GM12878 (cell line): ENCODE results near the gene MYH6. TPM values are rescaled to one million over a fixed set of nuclear protein-coding genes. Genes with fewer than 3 reads are reported as not detected.

Experiments
- ATAC-seq: fragments of 200-7000 bp; cut with Tn5 transposase; 3 replicates; pipeline ENCODE4 v1.9.1; 2020; ENCODE audit warnings: mild to moderate bottlenecking, moderate library complexity
- BruUV-seq: library from RNA; stranded (reverse); fragments of 400-500 nt; replicated peaks from 2 replicates; lab custom pipeline; 2021; lab: Mats Ljungman, UMichigan
- CTCF ChIA-PET: fragments of 300-600 bp; sonication (Branson Sonifier 250); formaldehyde crosslinking; extraction: SDS; loops from one replicate; lab custom pipeline; 2021; ENCODE audit warnings: inconsistent platforms; lab: Yijun Ruan, JAX
- POLR2A ChIA-PET: fragments of 350-600 bp; formaldehyde crosslinking; extraction: SDS; loops from one replicate; lab custom pipeline; 2021; ENCODE audit warnings: inconsistent platforms; lab: Charles Lee
- RAD21 ChIA-PET: fragments of 300-600 bp; sonication (Branson Sonifier 250); formaldehyde crosslinking; loops from one replicate; lab custom pipeline; 2023; ENCODE audit warnings: antibody characterized with exemption; ENCODE audit not compliant: unreplicated experiment; lab: Charles Lee
- SMC1A ChIA-PET: fragments of 300-600 bp; sonication (Branson Sonifier 250); formaldehyde crosslinking; loops from one replicate; lab custom pipeline; 2023; ENCODE audit not compliant: unreplicated experiment, uncharacterized antibody; lab: Charles Lee
- DNase-seq: peaks from one replicate; pipeline ENCODE4 v3.0.0-alpha.2; 2011; ENCODE audit warnings: low read depth, low spot score
- FAIRE-seq: peaks from 3 replicates; lab custom pipeline; 2011; peaks lifted over from hg19 to GRCh38; lab: Jason Lieb, UNC
- H2AFZ ChIP-seq: 2 replicates; pipeline ENCODE4 v1.6.0; 2011; ENCODE audit warnings: low read depth, low read length, control low read depth; ENCODE audit not compliant: control insufficient read depth
- H3K27ac ChIP-seq: 2 replicates; pipeline ENCODE4 v1.5.1; 2011; ENCODE audit warnings: control low read depth; ENCODE audit not compliant: control insufficient read depth, insufficient read depth
- H3K27me3 ChIP-seq, 2 experiments: replicated peaks in 1 of 2; 2 replicates each; pipeline versions ENCODE4 v1.6.0 to v1.6.1; 2011; ENCODE audit warnings: low read length in 1 of 2; ENCODE audit not compliant: control insufficient read depth in 2 of 2, insufficient read depth in 2 of 2
- H3K36me3 ChIP-seq, 2 experiments: 2 replicates each; pipeline ENCODE4 v1.5.1; 2011; ENCODE audit warnings: low read length in 1 of 2; ENCODE audit not compliant: control insufficient read depth in 2 of 2, insufficient read depth in 2 of 2
- H3K4me1 ChIP-seq: 2 replicates; pipeline ENCODE4 v1.6.1; 2011; ENCODE audit warnings: mild to moderate bottlenecking, low read length, moderate library complexity, mixed read lengths; ENCODE audit not compliant: control insufficient read depth, insufficient read depth
- H3K4me2 ChIP-seq: 2 replicates; pipeline ENCODE4 v1.6.0; 2011; ENCODE audit warnings: control low read depth; ENCODE audit not compliant: control insufficient read depth, insufficient read depth
- H3K4me3 ChIP-seq: fragments of 200-600 bp; sonication (generic); 2 replicates; pipeline ENCODE4 v1.5.1; 2016
- H3K79me2 ChIP-seq: 2 replicates; pipeline ENCODE4 v1.6.0; 2011; ENCODE audit warnings: low read length; ENCODE audit not compliant: control insufficient read depth, insufficient read depth
- H3K9ac ChIP-seq: 2 replicates; pipeline ENCODE4 v1.8.0; 2011; ENCODE audit warnings: low read length, control low read depth, mixed read lengths; ENCODE audit not compliant: control insufficient read depth, insufficient read depth
- H3K9me3 ChIP-seq: replicated peaks from 3 replicates; pipeline ENCODE4 v1.5.1; 2011; ENCODE audit warnings: mild to moderate bottlenecking, low read length; ENCODE audit not compliant: control insufficient read depth, insufficient read depth
- H4K20me1 ChIP-seq: 2 replicates; pipeline ENCODE4 v1.6.0; 2011; ENCODE audit not compliant: control insufficient read depth, insufficient read depth
- CEBPB ChIP-seq, 2 experiments: fragments of 150-350 bp in 1 of 2; IDR thresholded peaks; 2 replicates each; pipeline ENCODE4 v1.6.1; 2012 to 2014; ENCODE audit warnings: low read depth in 2 of 2, low read length in 2 of 2, borderline replicate concordance in 1 of 2, inconsistent platforms in 1 of 2
- CREM ChIP-seq: IDR thresholded peaks from 2 replicates; pipeline ENCODE4 v1.6.1; 2014; ENCODE audit warnings: antibody characterized with exemption, low read depth
- GATAD2B ChIP-seq: fragments of 450-650 bp; conservative IDR thresholded peaks from 2 replicates; pipeline ENCODE4 v1.6.1; 2017; ENCODE audit warnings: low read depth, mild to moderate bottlenecking, moderate library complexity
- KDM1A ChIP-seq: fragments of 200-600 bp; sonication (generic); IDR thresholded peaks from 2 replicates; pipeline ENCODE4 v1.6.1; 2016; ENCODE audit warnings: borderline replicate concordance
- NFXL1 ChIP-seq: fragments of 450-650 bp; IDR thresholded peaks from 2 replicates; pipeline ENCODE4 v1.6.1; 2017; ENCODE audit warnings: antibody characterized with exemption, mild to moderate bottlenecking, borderline replicate concordance
- NRF1 ChIP-seq: conservative IDR thresholded peaks from 2 replicates; pipeline ENCODE4 v1.6.1; 2011; ENCODE audit warnings: mild to moderate bottlenecking, low read depth, low read length, improper control_type of control experiment
- PAX5 ChIP-seq: IDR thresholded peaks from 2 replicates; pipeline ENCODE4 v1.6.1; 2011; ENCODE audit warnings: low read depth, low read length, borderline replicate concordance
- SUZ12 ChIP-seq: fragments of 200-600 bp; sonication (generic); IDR thresholded peaks from one replicate; pipeline ENCODE4 v1.6.1; 2018; ENCODE audit warnings: antibody characterized with exemption, mild to moderate bottlenecking; ENCODE audit not compliant: unreplicated experiment
- TAF1 ChIP-seq: IDR thresholded peaks from 2 replicates; pipeline ENCODE4 v1.6.1; 2011; ENCODE audit warnings: mild to moderate bottlenecking, low read depth, low read length, borderline replicate concordance
- WRNIP1 ChIP-seq: IDR thresholded peaks from 2 replicates; pipeline ENCODE4 v1.6.1; 2011; ENCODE audit warnings: low read depth, low read length, improper control_type of control experiment, borderline replicate concordance
- YY1 ChIP-seq: IDR thresholded peaks from 2 replicates; pipeline ENCODE4 v1.6.1; 2011; ENCODE audit warnings: low read depth, mild to moderate bottlenecking, low read length
- ZBED1 ChIP-seq: IDR thresholded peaks from 2 replicates; pipeline ENCODE4 v1.6.1; 2016; ENCODE audit warnings: borderline replicate concordance
- WGBS: methylation state at CpG from one replicate; pipeline ENCODE4 v1.1.6; 2016; ENCODE audit warnings: low lambda C conversion rate; ENCODE audit not compliant: insufficient replicate concordance, insufficient coverage; ENCODE audit errors: missing lambda C conversion rate; 5-methylcytosine and 5-hydroxymethylcytosine counted together
- in situ Hi-C: fragments of 300-500 bp; cut with MboI; formaldehyde crosslinking; loops from 9 replicates; pipeline ENCODE4 v1.14.3; 2018; ENCODE audit warnings: mixed read lengths
- intact Hi-C: fragments of 100-400 bp; cut with micrococcal nuclease; formaldehyde crosslinking; loops from one replicate; pipeline ENCODE4 v1.14.2; 2022; ENCODE audit not compliant: unreplicated experiment
- polyA plus RNA-seq, 11 experiments: library from polyadenylated mRNA; depleted of rRNA in 4 of 11; unstranded in 6 of 11; stranded (reverse) in 5 of 11; fragments of >200 nt; fragmentation: Nextera tagmentation in 4 of 11; fragmentation: Illumina TruSeq in 1 of 11; extraction: Ambion mirVana in 4 of 11; extraction: Trizol in 1 of 11; gene quantifications; 1 replicate in 1 of 11; 2 replicates in 10 of 11; pipeline versions ENCODE4 v1.2.1 to v1.2.3, GENCODE V29; 2011 to 2016; ENCODE audit warnings: inconsistent platforms in 2 of 11, missing spikeins in 2 of 11, low read depth in 1 of 11
- total RNA-seq, 4 experiments: library from RNA; depleted of rRNA in 3 of 4; stranded (reverse); fragments of >200 nt in 3 of 4; fragmentation: Illumina TruSeq in 1 of 4; extraction: Trizol in 1 of 4; gene quantifications; 2 replicates each; pipeline versions ENCODE4 v1.2.1 to v1.2.3, GENCODE V29; 2013 to 2021
- TF ChIP-seq, protein P1 (sequence below): fragments of 450-650 bp; formaldehyde crosslinking; IDR thresholded peaks from 2 replicates; pipeline ENCODE4 v1.4.0; 2020; ENCODE audit warnings: mild to moderate bottlenecking, moderate library complexity
- TF ChIP-seq, protein P2 (sequence below): fragments of 150-350 bp; IDR thresholded peaks from 2 replicates; pipeline ENCODE4 v1.6.1; 2014; ENCODE audit warnings: mild to moderate bottlenecking, low read depth, low read length

Gene MYH6
- total and polyA plus RNA-seq, 10 of the 15 experiments (the other 5 are each of a cell fraction or from before 2014, with no cell fraction given), result 0.01 to 0.84 (median 0.05) TPM; not detected in 7

DNA sequence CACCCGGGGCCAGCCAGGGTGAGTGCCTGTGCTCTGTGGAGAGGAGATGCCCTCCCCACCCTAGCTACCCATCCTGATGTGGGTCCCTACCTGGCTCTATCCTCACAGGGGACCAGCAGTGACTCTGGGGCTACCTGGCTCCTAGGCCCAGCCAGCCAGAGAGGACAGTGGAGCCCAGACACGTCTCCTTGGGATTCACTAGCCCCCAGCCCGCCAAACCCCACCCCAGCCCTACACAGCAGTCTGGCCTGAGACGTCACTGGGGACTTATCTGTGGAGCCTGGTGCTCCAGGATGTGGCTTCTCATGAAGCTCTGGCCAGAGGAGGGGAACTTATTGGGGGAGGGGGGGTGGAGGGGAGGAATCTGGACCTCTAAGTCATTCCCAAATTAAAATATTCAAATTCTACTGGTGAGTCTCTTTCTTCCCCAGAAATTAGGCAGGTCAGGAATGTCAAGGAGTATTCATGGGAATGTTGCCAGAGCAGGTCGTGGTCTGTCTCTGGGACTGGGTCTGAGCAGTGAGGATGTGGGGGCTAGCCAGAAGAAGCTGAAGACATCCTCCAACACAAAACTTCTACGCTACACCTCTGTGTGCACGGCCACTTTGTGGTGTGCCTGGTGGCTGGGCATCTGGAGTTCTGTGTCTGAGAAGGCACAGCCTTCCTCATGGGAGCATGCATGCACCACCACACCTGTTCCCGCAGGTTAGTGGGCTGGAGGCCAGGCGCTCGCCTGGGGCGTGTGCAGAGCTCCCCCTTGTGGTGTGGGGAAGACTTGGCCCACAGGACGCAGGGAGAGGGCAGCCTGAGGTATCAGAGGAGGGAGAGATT is 28.5 kb downstream of the MYH6 start:
- ChIA-PET POLR2A (interaction anchor here (0.6 kb wide), 1 partner anchor 172 kb away, joined by 3 read pairs; no protein-coding TSS in a partner anchor), SMC1A (interaction anchor here (0.9 to 2.1 kb wide), 9 partner anchors 53 to 303 kb away, joined by 3 to 14 read pairs (median 4); partner anchors contain the start of genes HOMEZ and PABPN1), RAD21 (interaction anchor here (0.7 to 2.3 kb wide), 11 partner anchors 51 to 393 kb away, joined by 3 to 9 read pairs (median 5); partner anchors contain the start of gene PABPN1), CTCF (interaction anchor here (0.6 to 5.7 kb wide), 31 partner anchors 9 to 322 kb away, joined by 3 to 52 read pairs (median 4); partner anchors contain the start of genes C14orf119 and CEBPE)
- no TSS peak for BruUV-seq
- H3K9ac ChIP-seq, result no peak overlapping the region
- H3K9me3 ChIP-seq, result no peaks in the 10 kb centered on the region
- no peaks in the 10 kb centered on the region for H3K79me2 ChIP-seq
- intact Hi-C loops (loop anchor here (1.0 to 2.0 kb wide), 3 partner anchors 51 to 259 kb away; no protein-coding TSS in a partner anchor), in situ Hi-C loops (loop anchor here (5.0 kb wide), 1 partner anchor 117 kb away; no protein-coding TSS in a partner anchor)
- FAIRE-seq (peak; percentile 86), ATAC-seq (peak; percentile 96), DNase-seq (peak; percentile 3)
- no peaks in the 10 kb centered on the region for H3K36me3 ChIP-seq
- no peak overlapping the region for H3K27ac ChIP-seq
- no peaks in the 10 kb centered on the region for H3K4me1 ChIP-seq
- H3K4me3 ChIP-seq, result no peak overlapping the region
- no peaks in the 10 kb centered on the region for H4K20me1 ChIP-seq
- H3K4me2 ChIP-seq, result no peak overlapping the region
- 21% methylated on average over 11 of the region's 12 CpGs for WGBS
- no peaks in the 10 kb centered on the region; a peak in 1 of 4 replicates for H3K27me3 ChIP-seq
- H2AFZ ChIP-seq, result no peak overlapping the region
- no peak for TF ChIP-seq ZBED1
- TF ChIP-seq GATAD2B, result 0 out of 2 replicates have a peak, but pooled peaks have one; percentile 27
- TF ChIP-seq NRF1, result no peak
- TF ChIP-seq CREM, result no peak
- TF ChIP-seq TAF1, result no peak
- no peak for TF ChIP-seq KDM1A
- TF ChIP-seq SUZ12, result no peak
- no peak for TF ChIP-seq WRNIP1
- no peak for TF ChIP-seq NFXL1
- TF ChIP-seq, protein P1, sequence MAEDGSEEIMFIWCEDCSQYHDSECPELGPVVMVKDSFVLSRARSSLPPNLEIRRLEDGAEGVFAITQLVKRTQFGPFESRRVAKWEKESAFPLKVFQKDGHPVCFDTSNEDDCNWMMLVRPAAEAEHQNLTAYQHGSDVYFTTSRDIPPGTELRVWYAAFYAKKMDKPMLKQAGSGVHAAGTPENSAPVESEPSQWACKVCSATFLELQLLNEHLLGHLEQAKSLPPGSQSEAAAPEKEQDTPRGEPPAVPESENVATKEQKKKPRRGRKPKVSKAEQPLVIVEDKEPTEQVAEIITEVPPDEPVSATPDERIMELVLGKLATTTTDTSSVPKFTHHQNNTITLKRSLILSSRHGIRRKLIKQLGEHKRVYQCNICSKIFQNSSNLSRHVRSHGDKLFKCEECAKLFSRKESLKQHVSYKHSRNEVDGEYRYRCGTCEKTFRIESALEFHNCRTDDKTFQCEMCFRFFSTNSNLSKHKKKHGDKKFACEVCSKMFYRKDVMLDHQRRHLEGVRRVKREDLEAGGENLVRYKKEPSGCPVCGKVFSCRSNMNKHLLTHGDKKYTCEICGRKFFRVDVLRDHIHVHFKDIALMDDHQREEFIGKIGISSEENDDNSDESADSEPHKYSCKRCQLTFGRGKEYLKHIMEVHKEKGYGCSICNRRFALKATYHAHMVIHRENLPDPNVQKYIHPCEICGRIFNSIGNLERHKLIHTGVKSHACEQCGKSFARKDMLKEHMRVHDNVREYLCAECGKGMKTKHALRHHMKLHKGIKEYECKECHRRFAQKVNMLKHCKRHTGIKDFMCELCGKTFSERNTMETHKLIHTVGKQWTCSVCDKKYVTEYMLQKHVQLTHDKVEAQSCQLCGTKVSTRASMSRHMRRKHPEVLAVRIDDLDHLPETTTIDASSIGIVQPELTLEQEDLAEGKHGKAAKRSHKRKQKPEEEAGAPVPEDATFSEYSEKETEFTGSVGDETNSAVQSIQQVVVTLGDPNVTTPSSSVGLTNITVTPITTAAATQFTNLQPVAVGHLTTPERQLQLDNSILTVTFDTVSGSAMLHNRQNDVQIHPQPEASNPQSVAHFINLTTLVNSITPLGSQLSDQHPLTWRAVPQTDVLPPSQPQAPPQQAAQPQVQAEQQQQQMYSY (CRISPR knock-in tag), result no peak
- TF ChIP-seq YY1, result peak; percentile 62; the same call in 1 of the 2 replicates
- no peak for TF ChIP-seq CEBPB (IDR thresholded peaks at IDR 0.05; ENCODE audit: borderline replicate concordance in 1 of 2, low read depth in 2 of 2, low read length in 2 of 2)
- TF ChIP-seq PAX5, result no peak
- TF ChIP-seq, protein P2, sequence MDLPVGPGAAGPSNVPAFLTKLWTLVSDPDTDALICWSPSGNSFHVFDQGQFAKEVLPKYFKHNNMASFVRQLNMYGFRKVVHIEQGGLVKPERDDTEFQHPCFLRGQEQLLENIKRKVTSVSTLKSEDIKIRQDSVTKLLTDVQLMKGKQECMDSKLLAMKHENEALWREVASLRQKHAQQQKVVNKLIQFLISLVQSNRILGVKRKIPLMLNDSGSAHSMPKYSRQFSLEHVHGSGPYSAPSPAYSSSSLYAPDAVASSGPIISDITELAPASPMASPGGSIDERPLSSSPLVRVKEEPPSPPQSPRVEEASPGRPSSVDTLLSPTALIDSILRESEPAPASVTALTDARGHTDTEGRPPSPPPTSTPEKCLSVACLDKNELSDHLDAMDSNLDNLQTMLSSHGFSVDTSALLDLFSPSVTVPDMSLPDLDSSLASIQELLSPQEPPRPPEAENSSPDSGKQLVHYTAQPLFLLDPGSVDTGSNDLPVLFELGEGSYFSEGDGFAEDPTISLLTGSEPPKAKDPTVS, result no peak
